MCF 10A (cell line): Measurements from ENCODE around the gene SYCE3. TPM values are rescaled to one million over a fixed set of nuclear protein-coding genes. Genes with fewer than 3 reads are reported as not detected.

Source experiments
- BruUV-seq: library from RNA; stranded (reverse); fragments of 400-500 nt; replicated peaks from 2 replicates; lab custom pipeline; 2021; lab: Mats Ljungman, UMichigan
- CTCF ChIA-PET: fragments of 300-600 bp; sonication (Branson Sonifier 250); formaldehyde crosslinking; extraction: SDS; loops from one replicate; lab custom pipeline; 2021; ENCODE audit warnings: antibody characterized with exemption, inconsistent platforms; lab: Yijun Ruan, JAX
- POLR2A ChIA-PET: fragments of 300-600, 350-650 bp; sonication (Branson Sonifier 250); formaldehyde crosslinking; extraction: SDS; loops from one replicate; lab custom pipeline; 2020; ENCODE audit warnings: antibody characterized with exemption, inconsistent platforms; lab: Yijun Ruan, JAX
- DNase-seq: peaks from one replicate; pipeline ENCODE4 v3.0.0-alpha.2; 2018; ENCODE audit not compliant: unreplicated experiment
- H3K27ac Mint-ChIP-seq: one replicate; pipeline ENCODE4 v1.8.0; 2022; ENCODE audit warnings: mild to moderate bottlenecking, low read depth, mixed read lengths; ENCODE audit not compliant: unreplicated experiment
- H3K27me3 Mint-ChIP-seq: one replicate; pipeline ENCODE4 v1.8.0; 2022; ENCODE audit warnings: mixed read lengths; ENCODE audit not compliant: insufficient read depth, unreplicated experiment
- H3K36me3 Mint-ChIP-seq: one replicate; pipeline ENCODE4 v1.8.0; 2022; ENCODE audit warnings: mild to moderate bottlenecking, moderate library complexity, mixed read lengths; ENCODE audit not compliant: insufficient read depth, unreplicated experiment
- H3K4me1 Mint-ChIP-seq: one replicate; pipeline ENCODE4 v1.8.0; 2022; ENCODE audit warnings: mixed read lengths; ENCODE audit not compliant: insufficient read depth, unreplicated experiment
- H3K4me3 Mint-ChIP-seq: one replicate; pipeline ENCODE4 v1.8.0; 2022; ENCODE audit warnings: mild to moderate bottlenecking, moderate library complexity, mixed read lengths; ENCODE audit not compliant: unreplicated experiment
- H3K9me3 Mint-ChIP-seq: one replicate; pipeline ENCODE4 v1.8.0; 2022; ENCODE audit warnings: mixed read lengths; ENCODE audit not compliant: unreplicated experiment
- intact Hi-C: fragments of 100-400 bp; cut with micrococcal nuclease; formaldehyde crosslinking; loops from 2 replicates; pipeline ENCODE4 v1.14.1; 2022
- total RNA-seq: library from RNA; stranded (reverse); gene quantifications from 2 replicates; pipeline ENCODE4 v1.2.3, GENCODE V29; 2022
- TF ChIP-seq, protein P1 (sequence below): fragments of 200-600 bp; IDR thresholded peaks from one replicate; pipeline ENCODE4 v1.8.0; 2022; ENCODE audit warnings: antibody characterized with exemption, mild to moderate bottlenecking; ENCODE audit not compliant: unreplicated experiment

Gene SYCE3
- total RNA-seq, 1 experiment from 2014 or later = 0.82 TPM

DNA sequence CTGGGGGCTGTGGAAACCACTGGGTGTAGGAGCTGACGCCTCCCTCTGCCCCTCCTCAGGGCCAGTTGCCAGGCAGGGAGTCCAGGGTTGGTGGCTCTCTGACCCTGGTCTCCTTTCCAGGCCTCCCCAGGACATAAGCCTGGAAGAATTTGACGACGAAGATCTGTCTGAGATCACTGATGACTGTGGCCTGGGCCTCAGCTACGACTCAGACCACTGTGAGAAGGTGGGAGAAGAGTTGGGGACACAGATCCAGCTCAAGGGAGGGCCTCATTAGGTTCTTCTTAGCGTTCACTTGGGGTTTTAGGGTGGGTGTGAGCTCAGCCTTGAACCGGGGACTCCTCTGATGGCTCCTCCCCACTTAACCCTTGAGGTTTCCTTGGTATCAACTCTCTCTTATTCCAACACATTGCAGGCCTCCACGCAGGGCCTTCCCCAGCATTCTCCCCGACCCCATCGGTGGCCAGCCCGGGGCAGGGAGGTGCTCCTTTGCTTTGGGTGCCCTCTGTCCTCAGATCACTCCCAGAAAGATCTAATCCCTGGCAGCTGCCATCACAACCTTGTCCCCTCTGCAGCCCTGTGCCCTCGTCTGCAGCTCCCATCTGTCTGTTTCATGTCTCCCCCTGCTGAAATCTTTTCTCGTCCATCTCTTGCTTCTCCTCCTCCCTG, 39.1 kb upstream of the SYCE3 start:
- no peak for DNase-seq
- no peaks in the 10 kb centered on the region for H3K9me3 Mint-ChIP-seq
- no peaks in the 10 kb centered on the region for H3K4me1 Mint-ChIP-seq
- peaks cover 15% of the 10 kb centered on the region for H3K27me3 Mint-ChIP-seq
- H3K4me3 Mint-ChIP-seq = peak overlapping the region; percentile 58
- no peak overlapping the region for H3K27ac Mint-ChIP-seq
- intact Hi-C loops = no loop called here
- CTCF ChIA-PET = no interaction called here
- peaks cover 6% of the 10 kb centered on the region for H3K36me3 Mint-ChIP-seq
- TF ChIP-seq, protein P1, sequence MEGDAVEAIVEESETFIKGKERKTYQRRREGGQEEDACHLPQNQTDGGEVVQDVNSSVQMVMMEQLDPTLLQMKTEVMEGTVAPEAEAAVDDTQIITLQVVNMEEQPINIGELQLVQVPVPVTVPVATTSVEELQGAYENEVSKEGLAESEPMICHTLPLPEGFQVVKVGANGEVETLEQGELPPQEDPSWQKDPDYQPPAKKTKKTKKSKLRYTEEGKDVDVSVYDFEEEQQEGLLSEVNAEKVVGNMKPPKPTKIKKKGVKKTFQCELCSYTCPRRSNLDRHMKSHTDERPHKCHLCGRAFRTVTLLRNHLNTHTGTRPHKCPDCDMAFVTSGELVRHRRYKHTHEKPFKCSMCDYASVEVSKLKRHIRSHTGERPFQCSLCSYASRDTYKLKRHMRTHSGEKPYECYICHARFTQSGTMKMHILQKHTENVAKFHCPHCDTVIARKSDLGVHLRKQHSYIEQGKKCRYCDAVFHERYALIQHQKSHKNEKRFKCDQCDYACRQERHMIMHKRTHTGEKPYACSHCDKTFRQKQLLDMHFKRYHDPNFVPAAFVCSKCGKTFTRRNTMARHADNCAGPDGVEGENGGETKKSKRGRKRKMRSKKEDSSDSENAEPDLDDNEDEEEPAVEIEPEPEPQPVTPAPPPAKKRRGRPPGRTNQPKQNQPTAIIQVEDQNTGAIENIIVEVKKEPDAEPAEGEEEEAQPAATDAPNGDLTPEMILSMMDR = no peak
- POLR2A ChIA-PET = interaction anchor here (2.6 kb wide), 1 partner anchor 19 kb away, joined by 5 read pairs; no protein-coding TSS in a partner anchor
- no TSS peak for BruUV-seq

DNA sequence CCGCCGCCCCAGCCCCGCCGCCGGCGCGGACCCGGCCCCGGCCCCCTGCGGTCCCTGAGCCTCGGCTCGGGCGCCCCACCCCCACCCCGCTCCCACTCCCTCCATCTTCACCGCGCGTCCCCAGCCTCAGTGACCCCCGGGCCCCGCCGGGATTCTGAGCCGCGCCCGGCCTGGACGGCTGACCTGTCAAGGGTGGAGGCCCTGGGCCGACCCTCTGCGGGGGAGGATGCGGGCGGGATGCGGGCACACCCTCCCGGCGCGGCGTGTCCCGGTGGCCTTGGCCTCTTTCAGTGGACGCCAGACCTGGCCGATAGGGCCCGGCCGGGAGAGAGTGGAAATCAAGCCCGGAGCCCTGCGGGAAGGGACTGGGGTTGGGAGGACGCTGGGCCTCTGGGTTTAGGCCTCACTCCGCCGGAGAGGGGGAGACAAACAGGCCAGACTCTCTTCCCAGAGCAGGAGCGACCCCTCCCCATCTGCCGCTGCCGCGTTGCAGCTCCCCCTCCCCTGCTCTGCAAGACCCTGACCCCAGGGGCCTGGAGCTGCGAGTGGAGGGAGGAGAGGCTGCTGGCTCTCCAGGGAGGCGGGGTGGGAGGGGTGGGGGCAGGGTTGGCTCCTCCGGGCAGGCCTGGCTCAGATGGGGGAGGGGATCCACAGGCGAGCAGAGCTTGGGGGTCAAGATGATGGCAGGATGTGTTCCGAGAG, 38.4 kb upstream of the SYCE3 start:
- CTCF ChIA-PET = no interaction called here
- H3K4me3 Mint-ChIP-seq = peak overlapping the region; percentile 58
- TF ChIP-seq, protein P1 = no peak
- no peak for DNase-seq
- intact Hi-C loops = no loop called here
- H3K36me3 Mint-ChIP-seq = peaks cover 6% of the 10 kb centered on the region
- POLR2A ChIA-PET = interaction anchor here (2.6 kb wide), 1 partner anchor 20 kb away, joined by 5 read pairs; no protein-coding TSS in a partner anchor
- H3K27ac Mint-ChIP-seq = no peak overlapping the region
- no peaks in the 10 kb centered on the region for H3K9me3 Mint-ChIP-seq
- no TSS peak for BruUV-seq
- H3K27me3 Mint-ChIP-seq = peaks cover 13% of the 10 kb centered on the region
- no peaks in the 10 kb centered on the region for H3K4me1 Mint-ChIP-seq

DNA sequence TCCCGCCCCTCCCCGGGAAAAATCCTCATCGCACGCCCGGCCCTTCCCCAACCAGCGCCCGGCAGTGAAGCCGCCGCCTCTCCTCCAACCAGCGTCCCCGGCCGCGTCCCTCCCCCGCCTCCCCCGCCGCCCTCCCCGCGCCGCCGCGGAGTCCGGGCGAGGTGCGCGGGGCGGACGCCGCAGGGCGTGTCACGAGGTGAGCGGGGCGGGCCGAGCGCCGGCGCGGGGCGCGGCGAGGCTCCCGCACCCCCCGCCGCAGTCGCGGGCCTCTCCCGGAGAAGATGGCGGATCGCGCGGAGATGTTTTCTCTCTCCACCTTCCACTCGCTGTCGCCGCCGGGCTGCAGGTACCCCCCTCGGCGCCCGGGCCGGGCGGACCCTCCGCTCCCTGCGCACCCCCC, 37.8 kb upstream of the SYCE3 start, which contains the start of gene MAPK8IP2:
MAPK8IP2 (plus strand) TSS at position 256 of the 400 bp plus-strand sequence; CDS start at position 282, 26 bp downstream.
- CTCF ChIA-PET = no interaction called here
- Mint-ChIP-seq H3K4me3 (peak within 1 kb of the TSS; percentile 58), H3K4me1 (no peaks in the 10 kb centered on the region), H3K36me3 (peaks cover 6% of the 10 kb centered on the region), H3K27ac (no peak within 1 kb of the TSS), H3K27me3 (peaks cover 13% of the 10 kb centered on the region), H3K9me3 (no peaks in the 10 kb centered on the region)
- intact Hi-C loops = no loop called here
- no peak for DNase-seq
- POLR2A ChIA-PET = interaction anchor here (0.5 kb wide), 1 partner anchor 17 kb away, joined by 4 read pairs; no protein-coding TSS in a partner anchor
- no TSS peak for BruUV-seq
- TF ChIP-seq, protein P1 = no peak

DNA sequence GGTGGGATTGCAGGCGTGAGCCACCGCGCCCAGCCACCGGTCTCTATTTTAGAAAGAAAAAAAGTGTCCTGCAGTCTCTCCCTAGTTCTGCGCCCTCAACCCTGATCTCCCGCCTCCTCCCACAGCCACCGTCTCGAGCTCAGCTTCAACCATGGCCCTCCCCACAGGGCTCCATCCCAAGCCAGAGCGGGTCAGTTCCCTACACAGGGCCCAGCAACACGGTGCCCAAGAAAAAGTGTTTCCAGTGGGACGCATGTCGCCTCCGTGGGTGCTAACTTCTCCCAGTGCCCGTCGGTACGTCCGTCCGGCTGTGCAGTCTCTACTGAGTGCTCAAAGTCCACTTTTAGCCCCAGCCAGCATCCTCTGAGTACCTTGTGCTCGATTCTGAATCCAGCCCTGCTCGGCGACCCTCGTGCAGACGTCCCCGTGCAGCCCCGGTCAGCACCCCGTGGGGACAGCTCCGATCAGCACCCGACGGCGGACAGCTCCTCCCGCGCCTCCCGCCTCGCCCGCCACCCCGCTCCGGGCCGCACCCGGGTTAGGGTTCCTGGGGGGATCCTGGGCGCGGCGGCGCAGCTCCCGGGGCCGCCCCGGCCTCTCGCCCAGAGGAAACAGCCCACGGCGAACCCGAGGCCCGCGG, 37.2 kb upstream of the SYCE3 start:
- peaks cover 6% of the 10 kb centered on the region for H3K36me3 Mint-ChIP-seq
- ChIA-PET POLR2A (interaction anchor here (0.5 kb wide), 1 partner anchor 16 kb away, joined by 4 read pairs; no protein-coding TSS in a partner anchor), CTCF (no interaction called here)
- H3K9me3 Mint-ChIP-seq = no peaks in the 10 kb centered on the region
- peaks cover 13% of the 10 kb centered on the region for H3K27me3 Mint-ChIP-seq
- H3K4me3 Mint-ChIP-seq = peak overlapping the region; percentile 50
- BruUV-seq = no TSS peak
- intact Hi-C loops = no loop called here
- TF ChIP-seq, protein P1 = no peak
- no peak overlapping the region for H3K27ac Mint-ChIP-seq
- peak; percentile 9 for DNase-seq
- no peaks in the 10 kb centered on the region for H3K4me1 Mint-ChIP-seq
